Right lobe of liver (tissue), 4 donors: ENCODE measurements around the gene CRACDL.

Experiments used
- CTCF ChIP-seq, 4 donors: fragments of 200-600 bp in 3 of 4; fragments of 450-650 bp in 1 of 4; IDR thresholded peaks; one replicate each; pipeline versions ENCODE4 v1.5.1 to v1.8.0; 2016 to 2022; ENCODE audit warnings: antibody characterized with exemption in 4 of 4, mild to moderate bottlenecking in 2 of 4
- POLR2A ChIP-seq: fragments of 450-650 bp; IDR thresholded peaks from one replicate; pipeline ENCODE4 v1.6.1; 2017; ENCODE audit warnings: antibody characterized with exemption, mild to moderate bottlenecking
- donor health status: DM: no; HTN: no; CAD: no.
- donor health status: DM: no; HTN: no; CAD: no.
- donor health status: DM: no; HTN: yes; CAD: no.

- no peak for TF ChIP-seq CTCF (IDR thresholded peaks at IDR 0.05)
- TF ChIP-seq POLR2A = no peak
Observed at GRCh38 chr2:98787700-98788099, 148.3 kb downstream of the CRACDL start.
